Measurements from ENCODE around the gene ALDH1A2.

ALDH1A2 gene

GRCh38 chr15:57931570-57931969 lies 133.9 kb downstream of the ALDH1A2 start:
- DNase-seq = no peak

- DNase-seq = no peak
Observed at GRCh38 chr15:57927091-57927631, 138.3 kb downstream of the ALDH1A2 start.

- DNase-seq = no peak
Observed at GRCh38 chr15:57925650-57926049, 139.9 kb downstream of the ALDH1A2 start.

GRCh38 chr15:57924598-57924997 lies 140.9 kb downstream of the ALDH1A2 start:
- DNase-seq = no peak

- no peak for DNase-seq
Observed at GRCh38 chr15:57923750-57924149, 141.8 kb downstream of the ALDH1A2 start.

GRCh38 chr15:57923306-57923705 lies 142.2 kb downstream of the ALDH1A2 start:
- DNase-seq = no peak

GRCh38 chr15:57922776-57923175 lies 142.7 kb downstream of the ALDH1A2 start:
- DNase-seq = no peak

- DNase-seq = no peak
Observed at GRCh38 chr15:57921371-57921770, 144.1 kb downstream of the ALDH1A2 start.

GRCh38 chr15:57920911-57921310 lies 144.6 kb downstream of the ALDH1A2 start:
- no peak for DNase-seq

- no peak for DNase-seq
Observed at GRCh38 chr15:57919754-57920153, 145.8 kb downstream of the ALDH1A2 start.

- DNase-seq = no peak
Observed at GRCh38 chr15:57917998-57918397, 147.5 kb downstream of the ALDH1A2 start.

- DNase-seq = no peak
Observed at GRCh38 chr15:57916695-57917094, 148.8 kb downstream of the ALDH1A2 start.

- no peak for DNase-seq
Observed at GRCh38 chr15:57915827-57916531, 149.5 kb downstream of the ALDH1A2 start.

- no peak for DNase-seq
Observed at GRCh38 chr15:57914350-57915055, 151.0 kb downstream of the ALDH1A2 start.

GRCh38 chr15:57911247-57911646 lies 154.3 kb downstream of the ALDH1A2 start:
- DNase-seq = no peak

GRCh38 chr15:57910672-57911071 lies 154.8 kb downstream of the ALDH1A2 start:
- no peak for DNase-seq

GRCh38 chr15:57909388-57909787 lies 156.1 kb downstream of the ALDH1A2 start:
- DNase-seq = no peak

GRCh38 chr15:57903626-57904025 lies 161.9 kb downstream of the ALDH1A2 start:
- DNase-seq = no peak
